Epidermal melanocyte (primary cell): ENCODE data around the gene CLBA1.
"Not testable (repeated sequence)": the region's sequence is repeated elsewhere in the genome, so short reads cannot be mapped to it uniquely, and the experiment has no call there.

Experiments used
- DNase-seq: peaks from one replicate; pipeline ENCODE4 v3.0.0; 2011; ENCODE audit warnings: low spot score; ENCODE audit not compliant: insufficient read length

Gene CLBA1

DNA sequence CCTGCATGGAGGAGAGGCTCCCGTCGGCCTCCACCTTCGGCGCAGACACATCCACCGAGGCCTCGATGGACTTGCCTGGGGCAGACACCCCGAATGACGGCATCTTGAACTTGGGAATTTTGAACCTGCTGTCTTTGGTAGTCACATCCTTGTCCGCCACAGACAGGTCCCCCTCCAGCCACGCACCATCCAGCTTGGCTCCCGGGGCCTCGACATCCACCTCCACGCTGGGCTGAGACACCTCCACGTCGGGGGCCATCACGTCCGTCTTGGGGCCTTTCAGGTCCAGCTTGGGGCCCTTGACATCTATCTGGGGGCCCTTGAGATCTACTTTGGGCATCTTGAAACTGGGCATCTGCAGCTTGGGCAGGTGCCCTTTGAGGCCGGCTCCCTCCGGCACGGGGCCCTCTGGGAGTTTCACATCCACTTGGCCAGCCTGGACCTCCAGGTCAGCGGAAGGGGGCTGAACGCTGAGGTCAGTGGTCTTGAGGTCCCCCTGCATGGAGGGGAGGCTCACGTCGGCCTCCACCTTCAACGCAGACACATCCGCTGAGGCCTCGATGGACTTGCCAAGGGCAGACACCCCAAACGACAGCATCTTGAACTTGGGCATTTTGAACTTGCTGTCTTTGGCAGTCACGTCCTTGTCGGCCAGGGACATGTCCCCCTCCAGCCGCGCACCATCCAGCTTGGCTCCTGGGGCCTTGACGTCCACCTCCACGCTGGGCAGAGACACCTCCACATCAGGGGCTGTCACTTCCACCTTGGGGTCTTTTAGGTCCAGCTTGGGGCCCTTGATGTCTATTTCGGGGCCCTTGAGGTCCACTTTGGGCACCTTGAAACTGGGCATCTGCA, 37.5 kb upstream of the CLBA1 start:
- not testable (repeated sequence) for DNase-seq

- DNase-seq: no peak
These were observed 36.9 kb upstream of the CLBA1 start for GRCh38 chr14:104948736-104949031.

DNA sequence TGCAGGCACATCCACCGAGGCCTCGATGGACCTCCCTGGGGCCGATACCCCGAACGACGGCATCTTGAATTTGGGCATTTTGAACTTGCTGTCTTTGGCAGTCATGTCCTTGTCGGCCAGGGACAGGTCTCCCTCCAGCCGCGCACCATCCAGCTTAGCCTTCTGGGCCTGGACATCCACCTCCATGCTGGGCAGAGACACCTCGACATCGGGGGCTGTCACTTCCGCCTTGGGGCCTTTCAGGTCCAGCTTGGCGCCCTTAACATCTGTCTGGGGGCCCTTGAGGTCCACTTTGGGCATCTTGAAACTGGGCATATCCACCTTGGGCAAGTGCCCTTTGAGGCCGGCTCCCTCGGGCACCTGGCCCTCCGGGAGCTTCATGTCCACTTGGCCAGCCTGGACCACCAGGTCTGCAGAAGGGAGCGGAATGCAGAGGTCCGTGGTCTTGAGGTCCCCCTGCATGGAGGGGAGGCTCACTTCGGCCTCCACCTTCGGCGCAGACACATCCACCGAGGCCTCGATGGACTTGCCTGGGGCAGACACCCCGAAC, 36.1 kb upstream of the CLBA1 start:
- not testable (repeated sequence) for DNase-seq

- DNase-seq: no peak
These were observed 35.6 kb upstream of the CLBA1 start for GRCh38 chr14:104950021-104950420.

GRCh38 chr14:104950701-104951100, 34.9 kb upstream of the CLBA1 start:
- DNase-seq: not testable (repeated sequence)

DNA sequence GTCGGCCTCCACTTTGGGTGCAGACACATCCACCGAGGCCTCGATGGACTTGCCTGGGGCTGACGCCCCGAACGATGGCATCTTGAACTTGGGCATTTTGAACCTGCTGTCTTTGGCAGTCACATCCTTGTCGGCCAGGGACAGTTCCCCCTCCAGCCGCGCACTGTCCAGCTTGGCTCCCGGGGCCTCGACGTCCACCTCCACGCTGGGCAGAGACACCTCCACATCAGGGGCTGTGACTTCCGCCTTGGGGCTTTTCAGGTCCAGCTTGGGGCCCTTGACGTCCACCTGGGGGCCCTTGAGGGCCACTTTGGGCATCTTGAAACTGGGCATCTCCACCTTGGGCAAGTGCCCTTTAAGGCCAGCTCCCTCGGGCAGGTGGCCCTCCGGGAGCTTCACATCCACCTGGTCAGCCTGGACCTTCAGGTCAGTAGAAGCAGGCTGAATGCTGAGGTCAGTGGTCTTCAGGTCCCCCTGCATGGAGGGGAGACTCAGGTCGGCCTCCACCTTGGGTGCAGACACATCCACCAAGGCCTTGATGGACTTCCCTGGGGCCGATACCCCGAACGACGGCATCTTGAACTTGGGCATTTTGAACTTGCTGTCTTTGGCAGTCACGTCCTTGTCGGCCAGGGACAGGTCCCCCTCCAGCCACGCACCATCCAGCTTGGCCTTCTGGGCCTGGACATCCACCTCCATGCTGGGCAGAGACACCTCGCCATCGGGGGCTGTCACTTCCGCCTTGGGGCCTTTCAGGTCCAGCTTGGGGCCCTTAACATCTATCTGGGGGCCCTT, 33.5 kb upstream of the CLBA1 start:
- not testable (repeated sequence) for DNase-seq

- DNase-seq: no peak
These were observed 32.5 kb upstream of the CLBA1 start for GRCh38 chr14:104953097-104953496.

DNA sequence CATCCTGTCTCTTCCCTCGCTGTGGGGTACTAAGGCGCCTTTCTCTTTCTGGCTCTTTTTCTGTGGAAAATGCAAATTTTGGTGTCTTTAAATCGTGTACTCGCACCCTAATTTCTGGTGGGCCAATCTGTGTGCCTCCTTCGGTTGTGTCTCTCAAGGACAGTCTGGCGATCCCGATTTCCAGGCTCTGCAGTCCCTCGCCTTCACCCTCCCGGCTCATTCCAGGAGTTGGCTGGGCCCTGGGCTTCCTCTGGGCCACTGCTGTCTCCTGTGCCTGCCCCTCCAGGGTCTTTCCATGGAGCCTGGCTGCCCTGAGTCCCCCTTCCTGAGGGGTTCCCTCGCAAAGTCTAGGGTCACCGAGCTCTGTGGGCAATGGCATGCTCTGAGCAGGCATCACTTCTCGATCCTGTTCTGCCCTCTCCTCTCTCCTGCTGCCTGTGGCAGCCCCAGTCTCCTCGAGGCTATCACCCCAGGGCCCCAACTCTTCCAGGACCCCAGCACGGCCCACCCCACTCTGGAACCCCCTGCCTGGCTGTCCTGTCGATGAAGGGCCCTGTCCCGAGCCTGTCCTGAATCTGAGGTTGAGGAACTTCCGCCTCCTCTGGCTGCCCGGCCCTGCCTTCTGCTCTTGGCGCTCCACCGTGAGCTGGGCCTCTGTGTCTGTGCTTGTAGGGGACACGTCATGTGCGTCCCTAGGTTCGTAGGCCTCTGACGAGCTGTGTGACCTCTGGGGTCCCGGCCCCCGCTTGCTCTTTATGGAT, 31.5 kb upstream of the CLBA1 start:
- DNase-seq: no peak

- no peak for DNase-seq
These were observed 30.7 kb upstream of the CLBA1 start for GRCh38 chr14:104954746-104955395.

DNA sequence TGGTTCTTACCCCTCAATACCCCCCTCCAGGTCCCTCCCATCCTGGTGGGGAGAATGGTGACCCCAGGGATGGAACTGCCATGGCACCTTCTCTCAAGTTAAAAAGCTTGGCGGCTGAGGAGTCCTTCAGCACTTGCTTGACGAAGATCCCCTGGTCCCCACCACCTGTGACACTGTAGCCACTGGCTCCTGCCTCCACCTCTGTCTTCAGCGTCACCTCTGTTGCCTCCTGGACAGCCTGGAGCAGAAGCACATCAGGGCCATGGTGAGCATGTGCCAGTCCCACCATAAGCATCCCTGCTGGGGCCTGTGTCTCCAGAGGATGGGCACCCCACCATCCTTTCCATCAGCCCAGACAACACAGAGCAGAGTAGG, 30.2 kb upstream of the CLBA1 start:
- DNase-seq: no peak

- DNase-seq: no peak
These were observed 29.2 kb upstream of the CLBA1 start for GRCh38 chr14:104956290-104956890.

GRCh38 chr14:104957146-104958113, 28.2 kb upstream of the CLBA1 start:
- no peak for DNase-seq

- DNase-seq: no peak
These were observed 21.0 kb upstream of the CLBA1 start for GRCh38 chr14:104964546-104964945.

DNA sequence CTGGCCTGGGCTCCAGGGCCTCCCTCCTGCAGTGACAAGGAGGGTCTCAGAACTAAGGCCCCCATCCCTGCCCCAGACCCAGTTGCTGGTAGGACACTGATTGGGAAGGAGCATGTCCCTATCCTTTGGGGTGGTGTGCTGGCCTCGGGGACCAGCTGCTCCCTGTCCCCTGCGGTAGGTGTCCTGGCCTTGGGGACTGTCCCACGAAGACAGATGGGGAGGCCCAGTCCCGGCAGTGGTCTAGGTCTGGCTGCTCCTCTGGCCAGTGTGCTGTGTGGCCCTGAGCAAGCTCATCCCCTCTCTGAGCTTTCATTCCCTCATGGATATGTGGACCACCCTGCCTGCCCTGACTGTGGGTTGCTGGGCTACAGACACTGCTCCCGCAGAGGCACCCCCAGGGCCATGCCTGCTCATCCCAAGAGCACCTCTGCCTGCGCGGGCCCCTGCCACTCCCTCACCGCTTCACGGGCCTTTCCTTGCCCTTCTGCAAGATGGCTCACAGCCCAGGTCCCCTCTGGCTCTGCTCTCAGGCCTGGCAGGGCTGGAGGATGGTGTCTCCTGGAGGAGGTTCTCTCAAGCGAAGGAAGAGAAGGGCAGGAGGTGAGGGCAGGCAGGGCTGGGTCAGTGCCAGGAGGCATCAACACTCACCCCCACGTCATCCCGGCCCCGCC, 19.9 kb upstream of the CLBA1 start:
- DNase-seq: no peak

DNA sequence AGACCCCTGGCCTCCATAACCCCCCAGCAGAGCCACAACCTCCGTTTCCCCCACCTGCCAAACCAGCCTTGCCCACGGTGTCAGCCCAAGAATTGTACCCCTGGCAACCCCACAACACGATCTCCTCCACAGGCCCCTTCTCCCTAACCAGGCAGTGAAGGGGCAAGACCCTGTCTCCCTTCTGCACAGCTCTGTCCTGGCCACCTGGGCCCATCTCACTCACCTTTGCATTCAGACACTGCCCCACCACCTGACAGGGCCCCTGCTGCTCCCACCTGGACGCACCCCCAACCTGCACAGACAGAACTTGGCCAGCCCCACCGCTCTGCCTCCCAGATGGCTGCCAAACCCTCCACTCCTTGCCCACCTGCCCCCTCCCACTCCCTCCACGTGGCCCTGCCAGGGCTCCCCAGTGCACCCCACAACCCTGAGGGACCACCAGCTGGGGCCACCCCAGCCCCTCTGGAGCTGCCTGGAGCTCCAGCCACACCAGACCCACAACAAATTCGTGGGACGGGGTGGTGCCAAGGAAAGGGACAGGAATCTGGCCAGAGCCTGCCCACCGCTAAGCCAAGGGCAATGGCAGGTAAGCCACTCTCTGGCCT, 19.2 kb upstream of the CLBA1 start:
- DNase-seq: no peak

DNA sequence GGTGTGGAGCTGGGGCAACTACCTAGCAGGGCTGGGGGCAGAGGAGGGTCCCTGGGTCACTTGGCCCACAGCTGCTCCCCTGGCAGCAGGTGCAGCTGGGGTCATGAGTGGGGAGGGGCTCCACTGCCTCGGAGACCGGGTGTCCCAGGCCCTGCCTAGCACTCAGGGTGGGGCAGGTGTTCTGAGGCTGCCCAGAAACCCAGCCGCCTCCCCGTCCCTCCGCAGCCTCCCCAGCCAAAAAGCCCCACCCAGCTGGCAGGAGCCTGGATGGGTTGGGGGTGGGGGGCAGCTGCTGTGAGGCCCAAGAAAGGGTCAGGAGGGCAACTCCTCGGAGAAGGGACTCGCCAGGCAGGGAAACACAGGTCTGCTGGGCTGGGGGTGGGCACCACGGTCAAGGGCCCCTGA, 18.6 kb upstream of the CLBA1 start:
- DNase-seq: no peak

DNA sequence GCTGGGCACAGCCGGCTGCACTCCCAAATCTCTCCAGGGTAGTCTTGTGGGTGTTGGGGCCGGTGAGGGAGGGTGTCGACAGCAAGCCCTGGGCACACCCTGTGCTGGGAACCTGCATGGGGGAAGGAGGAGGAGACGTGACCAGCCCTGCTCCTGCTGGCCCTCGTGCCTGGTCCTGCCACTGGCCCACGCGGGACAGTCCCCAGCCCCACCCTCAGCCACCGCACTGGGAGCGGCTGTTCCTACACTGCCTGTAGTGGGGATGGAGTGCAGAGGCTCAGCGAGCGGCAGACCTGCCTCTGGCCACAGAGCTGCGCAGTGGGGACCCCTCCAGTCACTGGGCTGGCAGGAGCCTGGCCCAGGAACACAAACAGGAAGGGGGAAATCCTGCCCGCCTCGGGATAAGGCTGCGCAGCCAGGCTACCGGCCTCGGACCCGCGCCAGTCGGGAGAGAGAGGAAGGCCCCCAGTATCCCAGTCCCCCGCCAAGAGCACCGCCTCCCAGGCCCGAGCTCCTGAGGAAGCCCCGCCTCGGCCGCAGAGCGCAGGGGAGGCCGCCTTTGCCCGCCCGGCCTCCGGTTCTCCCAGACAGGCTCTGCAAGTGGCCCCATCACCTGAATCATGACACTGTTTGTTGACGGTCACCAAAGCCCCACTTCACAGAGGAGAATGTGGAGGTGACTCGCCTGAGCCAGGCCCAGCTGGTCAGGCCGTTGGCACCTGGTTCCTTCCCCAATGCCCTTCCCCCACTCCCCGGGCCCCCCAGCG, 18.0 kb upstream of the CLBA1 start:
- DNase-seq: no peak

DNA sequence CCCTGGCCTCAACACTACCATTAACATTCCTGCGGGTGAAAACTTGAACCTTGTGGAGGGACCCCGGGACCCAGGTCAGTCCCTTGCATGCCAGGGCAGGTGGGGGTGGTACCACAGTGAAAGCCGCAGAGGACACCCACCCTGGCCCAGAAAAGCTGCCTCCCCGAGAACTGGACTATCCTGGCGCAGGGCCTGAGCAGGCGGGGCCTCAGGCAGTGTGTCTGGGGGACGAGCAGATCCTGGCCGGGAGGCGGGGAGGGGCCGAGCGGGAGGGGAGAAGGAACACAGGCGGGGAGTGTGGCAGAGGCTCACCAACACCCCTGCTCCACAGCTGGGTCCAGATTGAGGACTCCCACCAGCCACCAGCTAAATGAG, 17.4 kb upstream of the CLBA1 start:
- no peak for DNase-seq
